H9 (cell line): ENCODE data around the gene KDM4C. TPM values are rescaled to one million over a fixed set of nuclear protein-coding genes. Genes with fewer than 3 reads are reported as not detected.

ENCODE experiments used
- DNase-seq: peaks from one replicate; pipeline ENCODE4 v3.0.0-alpha.2; 2017
- H2AFZ ChIP-seq: one replicate; pipeline ENCODE4 v1.6.1; 2013; ENCODE audit warnings: mild to moderate bottlenecking, low read length, control low read depth, moderate library complexity
- H2AK5ac ChIP-seq: 2 replicates; pipeline ENCODE4 v1.6.1; 2013; ENCODE audit warnings: low read length, control low read depth, mixed read lengths; ENCODE audit not compliant: insufficient read length
- H2BK120ac ChIP-seq: one replicate; pipeline ENCODE4 v1.6.1; 2013; ENCODE audit warnings: low read depth, mild to moderate bottlenecking, low read length, control low read depth, inconsistent platforms; ENCODE audit not compliant: poor library complexity, severe bottlenecking
- H2BK12ac ChIP-seq: 2 replicates; pipeline ENCODE4 v1.6.1; 2013; ENCODE audit warnings: low read length, control low read depth, mixed read lengths, low read depth; ENCODE audit not compliant: insufficient read length
- H2BK15ac ChIP-seq: 2 replicates; pipeline ENCODE4 v1.6.1; 2013; ENCODE audit warnings: low read depth, low read length, control low read depth
- H2BK20ac ChIP-seq: one replicate; pipeline ENCODE4 v1.6.1; 2013; ENCODE audit warnings: low read depth, mild to moderate bottlenecking, low read length, control low read depth, inconsistent platforms; ENCODE audit not compliant: poor library complexity, severe bottlenecking
- H2BK5ac ChIP-seq: 2 replicates; pipeline ENCODE4 v1.6.1; 2013; ENCODE audit warnings: low read length, control low read depth, mixed read lengths; ENCODE audit not compliant: insufficient read length
- H3K14ac ChIP-seq: 2 replicates; pipeline ENCODE4 v1.6.1; 2013; ENCODE audit warnings: low read length, control low read depth; ENCODE audit not compliant: insufficient read depth
- H3K18ac ChIP-seq: 2 replicates; pipeline ENCODE4 v1.6.1; 2013; ENCODE audit warnings: low read depth, mild to moderate bottlenecking, mixed read lengths, low read length, control low read depth; ENCODE audit not compliant: insufficient read length
- H3K23ac ChIP-seq: 2 replicates; pipeline ENCODE4 v1.6.1; 2013; ENCODE audit warnings: low read length, control low read depth, mixed read lengths, low read depth; ENCODE audit not compliant: insufficient read length
- H3K23me2 ChIP-seq: 2 replicates; pipeline ENCODE4 v1.6.1; 2013; ENCODE audit warnings: low read depth, mild to moderate bottlenecking, mixed read lengths, low read length, control low read depth; ENCODE audit not compliant: insufficient read length, poor library complexity, severe bottlenecking
- H3K27ac ChIP-seq: 2 replicates; pipeline ENCODE4 v1.5.1; 2013; ENCODE audit warnings: low read length, control low read depth, mixed read lengths, low read depth; ENCODE audit not compliant: insufficient read length
- H3K27me3 ChIP-seq: 2 replicates; pipeline ENCODE4 v1.6.1; 2013; ENCODE audit warnings: low read length, control low read depth, inconsistent platforms; ENCODE audit not compliant: insufficient read depth
- H3K4ac ChIP-seq: 2 replicates; pipeline ENCODE4 v1.6.1; 2013; ENCODE audit warnings: low read depth, mild to moderate bottlenecking, control low read depth, inconsistent platforms, low read length, moderate library complexity
- H3K4me1 ChIP-seq: 2 replicates; pipeline ENCODE4 v1.6.1; 2013; ENCODE audit warnings: low read length, control low read depth, inconsistent platforms; ENCODE audit not compliant: insufficient read depth
- H3K4me2 ChIP-seq: 2 replicates; pipeline ENCODE4 v1.6.1; 2013; ENCODE audit warnings: low read length, control low read depth, mixed read lengths; ENCODE audit not compliant: insufficient read length, insufficient read depth
- H3K56ac ChIP-seq: 2 replicates; pipeline ENCODE4 v1.6.1; 2013; ENCODE audit warnings: low read depth, mild to moderate bottlenecking, mixed read lengths, low read length, control low read depth; ENCODE audit not compliant: insufficient read length
- H3K79me1 ChIP-seq: 2 replicates; pipeline ENCODE4 v1.6.1; 2013; ENCODE audit warnings: low read depth, mild to moderate bottlenecking, moderate library complexity, low read length, control low read depth, inconsistent platforms; ENCODE audit not compliant: insufficient read depth, poor library complexity, severe bottlenecking
- H3K79me2 ChIP-seq: 2 replicates; pipeline ENCODE4 v1.6.1; 2013; ENCODE audit warnings: low read length, control low read depth, inconsistent platforms; ENCODE audit not compliant: insufficient read depth
- H3K9ac ChIP-seq: 2 replicates; pipeline ENCODE4 v1.6.1; 2013; ENCODE audit warnings: low read length, control low read depth, mixed read lengths; ENCODE audit not compliant: insufficient read length; ENCODE audit errors: extremely low read depth
- H3K9me3 ChIP-seq: one replicate; pipeline ENCODE4 v1.6.1; 2013; ENCODE audit warnings: low read depth, low read length, inconsistent platforms; ENCODE audit not compliant: control insufficient read depth
- H3T11ph ChIP-seq: one replicate; pipeline ENCODE4 v1.6.1; 2013; ENCODE audit warnings: mild to moderate bottlenecking, low read length, control low read depth, inconsistent platforms
- H4K20me1 ChIP-seq: one replicate; pipeline ENCODE4 v1.6.1; 2013; ENCODE audit not compliant: control insufficient read depth, insufficient read length, insufficient read depth
- H4K5ac ChIP-seq: 2 replicates; pipeline ENCODE4 v1.6.1; 2013; ENCODE audit warnings: low read depth, mild to moderate bottlenecking, mixed read lengths, low read length, control low read depth; ENCODE audit not compliant: insufficient read length
- H4K8ac ChIP-seq: replicated peaks from 2 replicates; pipeline ENCODE4 v1.6.1; 2013; ENCODE audit warnings: low read length, control low read depth, mixed read lengths, low read depth; ENCODE audit not compliant: insufficient read length
- H4K91ac ChIP-seq: 2 replicates; pipeline ENCODE4 v1.6.1; 2013; ENCODE audit warnings: low read depth, mild to moderate bottlenecking, moderate library complexity, mixed read lengths, low read length, control low read depth; ENCODE audit not compliant: insufficient read length
- H3K27ac Mint-ChIP-seq, 3 experiments: 2 replicates in 2 of 3; 3 replicates in 1 of 3; pipeline ENCODE4 v1.8.0; 2020 to 2021; ENCODE audit warnings: mixed read lengths in 3 of 3, mild to moderate bottlenecking in 1 of 3, moderate library complexity in 1 of 3
- H3K27me3 Mint-ChIP-seq: 2 replicates; pipeline ENCODE4 v1.8.0; 2021; ENCODE audit warnings: low read depth, mild to moderate bottlenecking, moderate library complexity, mixed read lengths
- H3K36me3 Mint-ChIP-seq, 3 experiments: 2 replicates in 2 of 3; 3 replicates in 1 of 3; pipeline ENCODE4 v1.8.0; 2020 to 2021; ENCODE audit warnings: low read depth in 3 of 3, mixed read lengths in 3 of 3; ENCODE audit not compliant: insufficient read depth in 1 of 3
- H3K4me1 Mint-ChIP-seq, 2 experiments: 2 replicates each; pipeline ENCODE4 v1.8.0; 2020; ENCODE audit warnings: mixed read lengths in 2 of 2
- H3K4me3 Mint-ChIP-seq, 2 experiments: 2 replicates in 1 of 2; 3 replicates in 1 of 2; pipeline ENCODE4 v1.8.0; 2020 to 2021; ENCODE audit warnings: mild to moderate bottlenecking in 2 of 2, mixed read lengths in 2 of 2, moderate library complexity in 1 of 2
- H3K9me3 Mint-ChIP-seq, 2 experiments: 2 replicates in 1 of 2; 3 replicates in 1 of 2; pipeline ENCODE4 v1.8.0; 2020; ENCODE audit warnings: mild to moderate bottlenecking in 2 of 2, mixed read lengths in 2 of 2, moderate library complexity in 1 of 2
- CTCF ChIP-seq: fragments of 200-600 bp; sonication (generic); conservative IDR thresholded peaks from 3 replicates; pipeline ENCODE4 v1.8.0; 2021; ENCODE audit warnings: antibody characterized with exemption, mild to moderate bottlenecking
- WGBS: extraction: QIAGEN DNeasy Blood & Tissue Kit; methylation state at CpG from one replicate; pipeline ENCODE4 v1.1.7; 2013; ENCODE audit warnings: missing lambda C conversion rate, low lambda C conversion rate, mixed read lengths; ENCODE audit not compliant: insufficient read length; ENCODE audit errors: extremely low coverage; 5-methylcytosine and 5-hydroxymethylcytosine counted together
- total RNA-seq: library from RNA; stranded (reverse); gene quantifications from 2 replicates; pipeline ENCODE4 v1.2.1, GENCODE V29; 2021

KDM4C gene
- total RNA-seq, 1 experiment from 2014 or later = 24.0 TPM

- Histone ChIP-seq H4K5ac (no peak overlapping the region), H2BK15ac (no peak overlapping the region), H4K20me1 (no peaks in the 10 kb centered on the region), H3K27ac (no peak overlapping the region), H3K14ac (no peak overlapping the region; the same call in 1 of the 2 replicates), H3K27me3 (no peaks in the 10 kb centered on the region), H3K4me2 (no peak overlapping the region), H2AFZ (no peak overlapping the region), H2BK120ac (no peak overlapping the region), H3K56ac (no peak overlapping the region), H3K79me2 (no peaks in the 10 kb centered on the region), H3K23me2 (no peaks in the 10 kb centered on the region), H4K8ac (no peak overlapping the region), H3K79me1 (no peaks in the 10 kb centered on the region), H3T11ph (no peak overlapping the region), H3K9ac (no peak overlapping the region), H2BK12ac (no peak overlapping the region), H2BK5ac (no peak overlapping the region), H2BK20ac (no peak overlapping the region), H2AK5ac (no peak overlapping the region), H4K91ac (no peak overlapping the region), H3K23ac (no peak overlapping the region), H3K4ac (no peak overlapping the region), H3K18ac (no peak overlapping the region), H3K4me1 (no peaks in the 10 kb centered on the region), H3K9me3 (no peaks in the 10 kb centered on the region)
- peak overlapping the region in 1 of 3 experiments; percentile 12; a peak in 1 of 7 replicates for H3K27ac Mint-ChIP-seq
- no peak for DNase-seq
- TF ChIP-seq CTCF = no peak
- H3K4me3 Mint-ChIP-seq = no peak overlapping the region
- H3K4me1 Mint-ChIP-seq = peaks cover 6 to 16% of the 10 kb centered on the region in 2 experiments
- WGBS = no CpG with 5 or more reads among the region's 5 CpGs
- H3K27me3 Mint-ChIP-seq = no peaks in the 10 kb centered on the region
- H3K9me3 Mint-ChIP-seq = no peaks in the 10 kb centered on the region; a peak in 1 of 5 replicates
- no peaks in the 10 kb centered on the region for H3K36me3 Mint-ChIP-seq
Observed at GRCh38 chr9:7089406-7090193, 331.8 kb downstream of the KDM4C start.
